A673 (cell line): ENCODE results near the gene ANP32A.

Experiments used
- EZH2 ChIP-seq: fragments of 200-600 bp; sonication (generic); IDR thresholded peaks from 2 replicates; pipeline ENCODE4 v1.6.1; 2017; ENCODE audit warnings: borderline replicate concordance, low read depth, mild to moderate bottlenecking, mixed read lengths, antibody characterized with exemption, low read length; ENCODE audit not compliant: poor library complexity, severe bottlenecking
- TF ChIP-seq, protein P1 (sequence below): fragments of 300-800, 200-600 bp; sonication (generic); conservative IDR thresholded peaks from 2 replicates; pipeline ENCODE4 v1.5.1; 2017; ENCODE audit warnings: low read depth, mild to moderate bottlenecking, antibody characterized with exemption, low read length, moderate library complexity, mixed read lengths

DNA sequence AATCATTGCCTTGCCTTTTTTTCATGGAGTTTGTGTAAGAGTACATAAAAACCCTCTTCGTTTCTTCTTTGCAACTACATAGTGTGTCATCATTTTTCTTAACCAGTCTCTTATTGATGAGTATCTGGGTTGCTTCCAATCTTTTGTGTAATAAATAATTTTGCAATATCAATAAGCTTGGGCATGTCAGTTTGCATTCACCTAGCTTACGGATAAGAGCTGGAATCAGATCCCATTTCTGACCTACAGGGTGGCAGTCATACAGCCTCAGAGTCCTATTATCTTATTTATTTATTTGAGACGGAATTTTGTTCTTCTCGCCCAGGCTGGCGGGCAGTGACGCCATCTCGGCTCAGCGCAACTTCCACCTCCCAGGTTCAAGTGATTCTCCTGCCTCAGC is 18.3 kb downstream of the ANP32A start:
- TF ChIP-seq, protein P1, sequence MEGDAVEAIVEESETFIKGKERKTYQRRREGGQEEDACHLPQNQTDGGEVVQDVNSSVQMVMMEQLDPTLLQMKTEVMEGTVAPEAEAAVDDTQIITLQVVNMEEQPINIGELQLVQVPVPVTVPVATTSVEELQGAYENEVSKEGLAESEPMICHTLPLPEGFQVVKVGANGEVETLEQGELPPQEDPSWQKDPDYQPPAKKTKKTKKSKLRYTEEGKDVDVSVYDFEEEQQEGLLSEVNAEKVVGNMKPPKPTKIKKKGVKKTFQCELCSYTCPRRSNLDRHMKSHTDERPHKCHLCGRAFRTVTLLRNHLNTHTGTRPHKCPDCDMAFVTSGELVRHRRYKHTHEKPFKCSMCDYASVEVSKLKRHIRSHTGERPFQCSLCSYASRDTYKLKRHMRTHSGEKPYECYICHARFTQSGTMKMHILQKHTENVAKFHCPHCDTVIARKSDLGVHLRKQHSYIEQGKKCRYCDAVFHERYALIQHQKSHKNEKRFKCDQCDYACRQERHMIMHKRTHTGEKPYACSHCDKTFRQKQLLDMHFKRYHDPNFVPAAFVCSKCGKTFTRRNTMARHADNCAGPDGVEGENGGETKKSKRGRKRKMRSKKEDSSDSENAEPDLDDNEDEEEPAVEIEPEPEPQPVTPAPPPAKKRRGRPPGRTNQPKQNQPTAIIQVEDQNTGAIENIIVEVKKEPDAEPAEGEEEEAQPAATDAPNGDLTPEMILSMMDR = no peak
- no peak for TF ChIP-seq EZH2
